Activated B cell treated with CpG ODN at 0.5 μM for 24 hours (primary cell): Measurements from ENCODE around the gene CKAP5. TPM values are rescaled to one million over a fixed set of nuclear protein-coding genes. Genes with fewer than 3 reads are reported as not detected.

Source experiments
- ATAC-seq: fragments of 200-7000 bp; cut with Tn5 transposase; one replicate; pipeline ENCODE4 v1.10.0; 2021; ENCODE audit warnings: low read depth, mild to moderate bottlenecking, moderate library complexity
- CTCF ChIA-PET: fragments of 350-600 bp; sonication (Branson Sonifier 250); formaldehyde crosslinking; loops from one replicate; lab custom pipeline; 2021; ENCODE audit warnings: antibody characterized with exemption; lab: Charles Lee
- POLR2A ChIA-PET: fragments of 350-600 bp; sonication (Branson Sonifier 250); formaldehyde crosslinking; loops from one replicate; lab custom pipeline; 2021; ENCODE audit warnings: antibody characterized with exemption; lab: Charles Lee
- DNase-seq: peaks from one replicate; pipeline ENCODE4 v3.0.0; 2022
- H3K27ac Mint-ChIP-seq: one replicate; pipeline ENCODE4 v1.8.0; 2020; ENCODE audit warnings: mixed read lengths
- H3K27me3 Mint-ChIP-seq: one replicate; pipeline ENCODE4 v1.8.0; 2021; ENCODE audit warnings: mixed read lengths
- H3K36me3 Mint-ChIP-seq: one replicate; pipeline ENCODE4 v1.8.0; 2021; ENCODE audit warnings: low read depth, mixed read lengths
- H3K4me1 Mint-ChIP-seq: one replicate; pipeline ENCODE4 v1.8.0; 2021; ENCODE audit warnings: mixed read lengths
- H3K4me3 Mint-ChIP-seq: one replicate; pipeline ENCODE4 v1.8.0; 2020; ENCODE audit warnings: mild to moderate bottlenecking, mixed read lengths
- H3K9me3 Mint-ChIP-seq: one replicate; pipeline ENCODE4 v1.8.0; 2020; ENCODE audit warnings: mixed read lengths
- CTCF ChIP-seq: fragments of 200-600 bp; IDR thresholded peaks from one replicate; pipeline ENCODE4 v1.8.0; 2022; ENCODE audit warnings: antibody characterized with exemption, mild to moderate bottlenecking
- intact Hi-C: fragments of 100-400 bp; cut with micrococcal nuclease; formaldehyde crosslinking; loops from one replicate; pipeline ENCODE4 v1.15.1; 2024
- total RNA-seq: library from RNA; stranded (reverse); gene quantifications from 2 replicates; pipeline ENCODE4 v1.2.3, GENCODE V29; 2022

Gene CKAP5
- total RNA-seq, 1 donor from 2014 or later: 50.4 TPM

- ChIA-PET POLR2A (no interaction called here), CTCF (no interaction called here)
- ATAC-seq (no peak), DNase-seq (no peak)
- H3K4me3 Mint-ChIP-seq: no peak overlapping the region
- no peak for TF ChIP-seq CTCF
- intact Hi-C loops: no loop called here
- H3K36me3 Mint-ChIP-seq: no peaks in the 10 kb centered on the region
- H3K9me3 Mint-ChIP-seq: no peaks in the 10 kb centered on the region
- no peaks in the 10 kb centered on the region for H3K4me1 Mint-ChIP-seq
- no peaks in the 10 kb centered on the region for H3K27me3 Mint-ChIP-seq
- no peak overlapping the region for H3K27ac Mint-ChIP-seq
Measured at GRCh38 chr11:46856605-46857343, 10.7 kb upstream of the CKAP5 start.

DNA sequence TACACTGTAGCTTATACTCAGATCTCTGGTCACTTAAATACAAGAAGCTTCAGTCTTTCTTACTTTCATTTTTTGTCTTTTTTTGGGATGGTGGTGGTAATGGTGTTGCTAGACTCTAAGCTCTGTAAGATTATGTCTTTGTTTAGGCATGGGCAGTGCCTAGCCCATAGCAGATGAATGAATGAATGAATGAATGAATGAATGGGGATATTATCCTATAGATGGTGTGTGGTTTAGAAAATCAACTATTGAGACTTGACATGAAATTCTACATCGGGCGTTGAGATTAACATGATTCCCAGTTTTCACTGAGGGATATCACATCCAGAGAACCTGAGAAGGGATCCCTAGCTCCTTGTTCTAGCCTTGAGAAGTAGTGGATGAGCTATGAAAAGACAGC, 9.8 kb upstream of the CKAP5 start:
- H3K9me3 Mint-ChIP-seq: no peaks in the 10 kb centered on the region
- CTCF ChIA-PET: no interaction called here

GRCh38 chr11:46855167-46855566, 9.1 kb upstream of the CKAP5 start:
- no peaks in the 10 kb centered on the region for H3K36me3 Mint-ChIP-seq
- no peak for TF ChIP-seq CTCF
- H3K9me3 Mint-ChIP-seq: no peaks in the 10 kb centered on the region
- no peak for ATAC-seq
- no peaks in the 10 kb centered on the region for H3K27me3 Mint-ChIP-seq
- no peak overlapping the region for H3K4me3 Mint-ChIP-seq
- no peak for DNase-seq
- no peaks in the 10 kb centered on the region for H3K4me1 Mint-ChIP-seq
- POLR2A ChIA-PET: no interaction called here
- intact Hi-C loops: no loop called here
- CTCF ChIA-PET: no interaction called here
- H3K27ac Mint-ChIP-seq: no peak overlapping the region

More for the DNA sequence above, 9.8 kb upstream of the CKAP5 start:
- Mint-ChIP-seq H3K27me3 (no peaks in the 10 kb centered on the region), H3K4me3 (no peak overlapping the region), H3K27ac (no peak overlapping the region), H3K4me1 (no peaks in the 10 kb centered on the region), H3K36me3 (no peaks in the 10 kb centered on the region)
- DNase-seq (no peak), ATAC-seq (no peak)
- no peak for TF ChIP-seq CTCF
- POLR2A ChIA-PET: no interaction called here
- intact Hi-C loops: no loop called here

- H3K27ac Mint-ChIP-seq: no peak overlapping the region
- no peak for DNase-seq
- CTCF ChIA-PET: no interaction called here
- no peak overlapping the region for H3K4me3 Mint-ChIP-seq
- POLR2A ChIA-PET: no interaction called here
- peaks cover 6% of the 10 kb centered on the region for H3K4me1 Mint-ChIP-seq
- no peaks in the 10 kb centered on the region for H3K9me3 Mint-ChIP-seq
- no peaks in the 10 kb centered on the region for H3K27me3 Mint-ChIP-seq
- no peak for TF ChIP-seq CTCF
- intact Hi-C loops: no loop called here
- ATAC-seq: no peak
- peaks cover 2% of the 10 kb centered on the region for H3K36me3 Mint-ChIP-seq
Measured at GRCh38 chr11:46850829-46851380, 4.8 kb upstream of the CKAP5 start.

DNA sequence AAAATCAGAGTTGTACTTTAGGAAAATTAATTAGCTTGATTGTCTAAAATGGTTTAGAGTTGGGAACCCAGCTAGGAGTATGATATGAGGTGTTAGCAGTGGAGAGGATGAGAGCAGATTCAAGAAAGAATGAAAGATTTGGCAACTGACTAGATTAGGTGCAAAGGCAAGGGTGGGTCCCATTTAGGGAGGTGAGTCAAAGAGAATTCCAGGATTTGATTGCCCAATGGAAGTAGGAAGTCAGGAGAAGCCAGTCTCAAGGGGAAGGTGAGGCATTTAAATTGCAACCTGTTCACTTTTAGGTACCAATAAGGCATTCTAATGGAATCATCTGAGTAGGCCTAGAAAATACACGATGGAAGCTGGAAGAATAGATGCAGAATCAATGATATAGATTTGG, 3.6 kb upstream of the CKAP5 start:
- TF ChIP-seq CTCF: no peak
- intact Hi-C loops: loop anchor here (5.0 kb wide), 3 partner anchors 68 to 578 kb away; partner anchors contain the start of genes ARHGAP1, LRP4, PSMC3 and ZNF408
- ChIA-PET CTCF (no interaction called here), POLR2A (no interaction called here)
- no peak for DNase-seq
- H3K9me3 Mint-ChIP-seq: no peaks in the 10 kb centered on the region
- ATAC-seq: no peak
- H3K27me3 Mint-ChIP-seq: no peaks in the 10 kb centered on the region
- H3K4me3 Mint-ChIP-seq: no peak overlapping the region
- no peak overlapping the region for H3K27ac Mint-ChIP-seq
- peaks cover 2% of the 10 kb centered on the region for H3K36me3 Mint-ChIP-seq
- H3K4me1 Mint-ChIP-seq: peaks cover 16% of the 10 kb centered on the region
